A549 (cell line): Measurements from ENCODE around the gene CD4.

Source experiments
- ELK1 ChIP-seq: fragments of 150-350 bp; IDR thresholded peaks from 2 replicates; pipeline ENCODE4 v1.6.1; 2014; ENCODE audit warnings: low read depth, mild to moderate bottlenecking, low read length
- ESRRA ChIP-seq: fragments of 150-350 bp; IDR thresholded peaks from 2 replicates; pipeline ENCODE4 v1.6.1; 2014; ENCODE audit warnings: mild to moderate bottlenecking, low read length, borderline replicate concordance
- RCOR1 ChIP-seq: fragments of 150-350 bp; IDR thresholded peaks from 2 replicates; pipeline ENCODE4 v1.6.1; 2014; ENCODE audit warnings: antibody characterized with exemption, low read length, low read depth

GRCh38 chr12:6807170-6807569 is 17.8 kb downstream of the CD4 start:
- TF ChIP-seq ELK1 = no peak
- TF ChIP-seq ESRRA = no peak
- no peak for TF ChIP-seq RCOR1
